Gastrocnemius medialis (tissue), 4 donors: ENCODE measurements around the gene ALKBH6. TPM values are rescaled to one million over a fixed set of nuclear protein-coding genes. Genes with fewer than 3 reads are reported as not detected.

Source experiments
- ATAC-seq, 2 donors: fragments of 150-250 bp; one replicate each; pipeline ENCODE4 v1.9.1; 2016
- DNase-seq, 2 donors: peaks; one replicate each; pipeline ENCODE4 v3.0.0-alpha.2; 2019
- H3K27ac ChIP-seq, 4 donors: fragments of 200-600 bp; sonication (generic); 1 replicate in 1 of 4; 2 replicates in 3 of 4; pipeline ENCODE4 v1.5.1; 2016 to 2018; ENCODE audit warnings: mild to moderate bottlenecking in 2 of 4, moderate library complexity in 1 of 4
- H3K27me3 ChIP-seq, 3 donors: fragments of 200-600 bp; sonication (generic) in 2 of 3; 1 replicate in 1 of 3; 2 replicates in 2 of 3; pipeline versions ENCODE4 v1.5.1 to v1.6.0; 2016 to 2019; ENCODE audit warnings: mild to moderate bottlenecking in 1 of 3, moderate library complexity in 1 of 3
- H3K36me3 ChIP-seq, 2 donors: fragments of 200-600 bp; sonication (generic) in 1 of 2; one replicate each; pipeline ENCODE4 v1.5.1; 2017 to 2018
- H3K4me1 ChIP-seq, 2 donors: fragments of 200-600 bp; sonication (generic) in 1 of 2; one replicate each; pipeline ENCODE4 v1.5.1; 2016 to 2017; ENCODE audit warnings: mild to moderate bottlenecking in 2 of 2
- H3K4me3 ChIP-seq, 4 donors: fragments of 200-600 bp; sonication (generic) in 3 of 4; 1 replicate in 1 of 4; 2 replicates in 3 of 4; pipeline ENCODE4 v1.5.1; 2016 to 2019; ENCODE audit warnings: mild to moderate bottlenecking in 2 of 4
- H3K9me3 ChIP-seq, 3 donors: fragments of 200-600 bp; sonication (generic) in 2 of 3; 1 replicate in 1 of 3; 2 replicates in 2 of 3; pipeline ENCODE4 v1.5.1; 2016 to 2019
- POLR2A ChIP-seq, 2 donors: fragments of 450-650 bp; IDR thresholded peaks; one replicate each; pipeline ENCODE4 v1.6.1; 2017; ENCODE audit warnings: antibody characterized with exemption in 2 of 2, mild to moderate bottlenecking in 2 of 2, moderate library complexity in 2 of 2
- in situ Hi-C, 4 donors: fragments of 200-750 bp; cut with MboI; loops; one replicate each; pipeline versions ENCODE4 v1.15.0 to v1.8.0; 2017; ENCODE audit warnings: low sequenced_read_pairs in 4 of 4
- intact Hi-C: fragments of 100-400 bp; cut with DNase I; formaldehyde crosslinking; loops from one replicate; pipeline ENCODE4 v1.15.1; 2023; ENCODE audit warnings: low total_unique reads
- total RNA-seq, 4 donors: library from RNA; depleted of rRNA; stranded (reverse); fragments of >200 nt; gene quantifications; one replicate each; pipeline versions ENCODE4 v1.1.0 to v1.2.3, GENCODE V29; 2016
- TF ChIP-seq, protein P1 (sequence below), 5 experiments: fragments of 450-650 bp in 3 of 5; fragments of 200-600 bp in 2 of 5; sonication (generic) in 2 of 5; IDR thresholded peaks in 4 of 5; conservative IDR thresholded peaks in 1 of 5; 1 replicate in 4 of 5; 2 replicates in 1 of 5; pipeline ENCODE4 v1.5.1; 2016 to 2019; ENCODE audit warnings: antibody characterized with exemption in 5 of 5, mild to moderate bottlenecking in 3 of 5, moderate library complexity in 3 of 5

Gene ALKBH6
- total RNA-seq, 4 donors from 2014 or later, result 10.6 to 50.1 (median 19.0) TPM

DNA sequence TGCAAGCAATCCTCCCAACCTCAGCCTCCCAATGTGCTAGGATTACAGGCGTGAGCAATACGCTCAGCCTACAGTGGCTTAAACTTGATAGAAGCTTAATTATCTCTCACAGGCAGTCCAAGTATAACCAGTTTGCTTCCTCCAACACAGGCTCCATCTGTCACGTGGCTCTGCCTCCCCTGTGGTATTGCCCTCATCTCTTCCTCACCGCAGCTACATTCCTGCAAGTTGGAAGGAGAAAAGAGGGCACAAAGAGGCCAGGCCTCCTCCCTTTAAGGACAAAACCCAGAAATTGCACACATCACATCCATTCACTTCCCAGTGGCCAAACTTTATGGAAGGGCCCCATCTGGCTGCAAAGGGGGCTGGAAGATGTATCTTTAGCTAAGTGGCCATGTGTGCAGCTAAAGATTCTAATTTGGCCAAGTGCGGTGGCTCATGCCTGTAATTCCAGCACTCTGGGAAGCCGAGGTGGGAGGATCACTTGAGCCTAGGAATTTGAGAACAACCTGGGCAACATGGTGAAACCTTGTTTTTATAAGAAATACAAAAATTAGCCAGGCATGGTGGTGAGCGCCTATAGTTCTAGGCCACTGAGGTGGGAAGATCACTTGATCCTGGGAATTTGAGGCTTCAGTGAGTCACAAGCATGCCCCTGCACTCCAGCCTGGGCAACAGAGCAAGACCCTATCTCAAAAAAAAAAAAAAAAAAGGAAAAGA, 22.1 kb downstream of the ALKBH6 start:
- ATAC-seq (no peak), DNase-seq (no peak)
- Histone ChIP-seq H3K27ac (no peak overlapping the region), H3K9me3 (no peaks in the 10 kb centered on the region), H3K36me3 (no peaks in the 10 kb centered on the region), H3K27me3 (peaks cover 9 to 21% (median 14%) of the 10 kb centered on the region in 3 donors), H3K4me3 (no peak overlapping the region), H3K4me1 (peaks cover 17 to 27% of the 10 kb centered on the region in 2 donors)
- in situ Hi-C loops (no loop called here), intact Hi-C loops (loop anchor here (10.0 kb wide), 1 partner anchor 217 kb away; the partner anchor contains the start of gene ARHGAP33)
- TF ChIP-seq, protein P1, sequence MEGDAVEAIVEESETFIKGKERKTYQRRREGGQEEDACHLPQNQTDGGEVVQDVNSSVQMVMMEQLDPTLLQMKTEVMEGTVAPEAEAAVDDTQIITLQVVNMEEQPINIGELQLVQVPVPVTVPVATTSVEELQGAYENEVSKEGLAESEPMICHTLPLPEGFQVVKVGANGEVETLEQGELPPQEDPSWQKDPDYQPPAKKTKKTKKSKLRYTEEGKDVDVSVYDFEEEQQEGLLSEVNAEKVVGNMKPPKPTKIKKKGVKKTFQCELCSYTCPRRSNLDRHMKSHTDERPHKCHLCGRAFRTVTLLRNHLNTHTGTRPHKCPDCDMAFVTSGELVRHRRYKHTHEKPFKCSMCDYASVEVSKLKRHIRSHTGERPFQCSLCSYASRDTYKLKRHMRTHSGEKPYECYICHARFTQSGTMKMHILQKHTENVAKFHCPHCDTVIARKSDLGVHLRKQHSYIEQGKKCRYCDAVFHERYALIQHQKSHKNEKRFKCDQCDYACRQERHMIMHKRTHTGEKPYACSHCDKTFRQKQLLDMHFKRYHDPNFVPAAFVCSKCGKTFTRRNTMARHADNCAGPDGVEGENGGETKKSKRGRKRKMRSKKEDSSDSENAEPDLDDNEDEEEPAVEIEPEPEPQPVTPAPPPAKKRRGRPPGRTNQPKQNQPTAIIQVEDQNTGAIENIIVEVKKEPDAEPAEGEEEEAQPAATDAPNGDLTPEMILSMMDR (IDR thresholded peaks at IDR 0.05 in 4 of 5, conservative IDR thresholded peaks at IDR 0.05 in 1 of 5), result no peak
- TF ChIP-seq POLR2A (IDR thresholded peaks at IDR 0.05), result no peak

DNA sequence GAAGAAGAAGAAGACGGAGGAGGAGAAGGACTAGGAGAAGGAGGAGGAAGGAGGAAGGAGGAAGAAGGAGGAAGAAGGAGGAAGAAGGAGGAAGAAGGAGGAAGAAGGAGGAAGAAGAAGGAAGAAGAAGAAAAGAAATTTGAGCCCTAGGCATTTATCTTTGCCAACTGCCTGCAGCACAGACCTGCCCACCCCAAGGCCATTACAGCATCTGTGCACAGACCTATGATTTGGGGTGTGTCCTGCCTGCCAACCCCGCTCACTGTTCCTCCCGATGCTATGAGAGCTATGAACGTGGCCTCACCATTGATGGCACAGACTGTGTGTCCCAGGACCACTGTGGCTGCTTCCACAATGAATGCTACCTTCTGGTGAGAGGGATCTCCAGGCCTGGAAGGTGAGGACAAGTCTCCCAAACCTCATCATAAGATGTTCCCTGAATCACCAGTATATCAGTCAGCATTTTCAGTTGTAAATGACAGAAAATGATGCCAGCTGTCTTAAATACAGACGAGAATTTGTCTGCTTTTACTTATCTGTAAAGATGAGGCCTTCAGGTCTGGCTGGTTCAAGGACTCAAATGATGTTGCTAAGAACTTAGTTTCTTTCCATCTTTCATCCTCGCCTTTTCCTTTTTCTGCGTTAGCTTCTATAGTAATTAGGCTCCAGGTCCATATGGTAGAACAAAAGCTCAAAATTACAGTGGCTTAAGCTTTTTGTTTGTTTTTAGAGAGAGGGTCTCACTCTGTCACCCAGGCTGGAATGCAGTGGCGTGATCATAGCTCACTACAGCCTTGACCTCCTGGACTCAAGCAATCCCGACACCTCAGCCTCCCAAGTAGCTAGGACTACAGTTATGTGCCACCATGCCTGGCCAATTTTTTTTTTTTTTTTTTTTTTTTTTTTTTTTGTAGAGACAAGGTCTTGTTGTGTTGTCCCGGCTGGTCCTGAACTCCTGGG, 23.0 kb downstream of the ALKBH6 start:
- ATAC-seq (no peak), DNase-seq (no peak)
- in situ Hi-C loops, result no loop called here
- peaks cover 18 to 29% (median 22%) of the 10 kb centered on the region in 3 donors for H3K27me3 ChIP-seq
- H3K4me1 ChIP-seq, result peaks cover 9 to 19% of the 10 kb centered on the region in 2 donors
- no peak overlapping the region for H3K4me3 ChIP-seq
- H3K36me3 ChIP-seq, result no peaks in the 10 kb centered on the region
- TF ChIP-seq, protein P1 (IDR thresholded peaks at IDR 0.05 in 4 of 5, conservative IDR thresholded peaks at IDR 0.05 in 1 of 5), result no peak
- TF ChIP-seq POLR2A (IDR thresholded peaks at IDR 0.05), result no peak
- no peak overlapping the region for H3K27ac ChIP-seq
- intact Hi-C loops, result loop anchor here (10.0 kb wide), 1 partner anchor 216 kb away; the partner anchor contains the start of gene ARHGAP33
- H3K9me3 ChIP-seq, result no peaks in the 10 kb centered on the region

GRCh38 chr19:35990156-35990555, 23.9 kb downstream of the ALKBH6 start:
- in situ Hi-C loops, result no loop called here
- TF ChIP-seq, protein P1 (IDR thresholded peaks at IDR 0.05 in 4 of 5, conservative IDR thresholded peaks at IDR 0.05 in 1 of 5), result no peak
- no peak for TF ChIP-seq POLR2A (IDR thresholded peaks at IDR 0.05)
- Histone ChIP-seq H3K27me3 (peaks cover 19 to 37% (median 31%) of the 10 kb centered on the region in 3 donors), H3K27ac (no peak overlapping the region), H3K9me3 (no peaks in the 10 kb centered on the region), H3K4me1 (peaks cover 5 to 15% of the 10 kb centered on the region in 2 donors), H3K36me3 (no peaks in the 10 kb centered on the region), H3K4me3 (no peak overlapping the region)
- DNase-seq (no peak), ATAC-seq (no peak)
- intact Hi-C loops, result loop anchor here (10.0 kb wide), 1 partner anchor 215 kb away; the partner anchor contains the start of gene ARHGAP33

GRCh38 chr19:35988824-35989223, 25.2 kb downstream of the ALKBH6 start:
- TF ChIP-seq, protein P1 (IDR thresholded peaks at IDR 0.05 in 4 of 5, conservative IDR thresholded peaks at IDR 0.05 in 1 of 5), result no peak
- TF ChIP-seq POLR2A (IDR thresholded peaks at IDR 0.05), result no peak
- intact Hi-C loops, result no loop called here
- DNase-seq (no peak), ATAC-seq (no peak)
- in situ Hi-C loops, result no loop called here
- Histone ChIP-seq H3K27ac (no peak overlapping the region), H3K4me1 (peaks cover 0 to 6% of the 10 kb centered on the region in 2 donors), H3K9me3 (no peaks in the 10 kb centered on the region), H3K27me3 (peaks cover 19 to 39% (median 37%) of the 10 kb centered on the region in 3 donors), H3K4me3 (no peak overlapping the region), H3K36me3 (no peaks in the 10 kb centered on the region)
